HAP-1 (cell line): ENCODE results near the gene RMC1.
"Not testable (repeated sequence)": the region's sequence is repeated elsewhere in the genome, so short reads cannot be mapped to it uniquely, and the experiment has no call there.

Source experiments
- DNase-seq, 2 experiments: peaks; one replicate each; pipeline ENCODE4 v3.0.0-alpha.2; 2016 to 2020; ENCODE audit warnings: low spot score in 2 of 2
- H3K27me3 ChIP-seq: fragments of 250-450 bp; sonication (Bioruptor Pico); 2 replicates; pipeline ENCODE4 v1.5.1; 2020; ENCODE audit warnings: low read depth, mild to moderate bottlenecking, moderate library complexity
- H3K36me3 ChIP-seq: fragments of 250-450 bp; sonication (Bioruptor Pico); replicated peaks from 2 replicates; pipeline ENCODE4 v1.5.1; 2020; ENCODE audit warnings: mild to moderate bottlenecking
- H3K4me1 ChIP-seq: fragments of 250-450 bp; sonication (Bioruptor Pico); 2 replicates; pipeline ENCODE4 v1.5.1; 2020; ENCODE audit warnings: mild to moderate bottlenecking
- H3K4me3 ChIP-seq: fragments of 250-450 bp; sonication (Bioruptor Pico); 2 replicates; pipeline ENCODE4 v1.5.1; 2020; ENCODE audit warnings: mild to moderate bottlenecking, moderate library complexity
- H3K9me3 ChIP-seq: fragments of 250-450 bp; sonication (Bioruptor Pico); 2 replicates; pipeline ENCODE4 v1.5.1; 2020; ENCODE audit warnings: mild to moderate bottlenecking, moderate library complexity
- in situ Hi-C: fragments of 300-500 bp; cut with MboI; formaldehyde crosslinking; loops from 3 replicates; pipeline ENCODE4 v1.14.3; 2020; ENCODE audit warnings: low sequenced_read_pairs, inconsistent platforms, mixed read lengths

RMC1 gene

DNA sequence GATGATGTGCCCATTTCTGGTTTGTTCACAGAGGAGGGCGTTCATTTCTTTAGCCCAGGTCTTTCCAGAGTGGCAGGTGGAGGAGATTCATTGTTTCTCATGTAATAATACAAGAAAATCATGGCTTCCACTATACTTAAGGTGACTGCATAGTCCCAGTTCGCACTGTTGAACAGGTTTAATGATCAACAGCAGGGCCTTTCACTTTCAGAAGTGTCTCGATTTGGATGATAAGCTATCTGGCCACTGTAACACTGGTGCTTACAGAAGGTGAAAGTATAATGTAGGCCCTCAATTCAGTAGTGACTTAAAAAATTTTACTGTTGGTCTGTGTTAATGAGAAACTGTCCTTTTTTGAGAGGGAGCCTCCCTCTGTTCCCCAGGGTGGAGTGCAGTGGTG lies 1.4 kb downstream of the RMC1 start:
- no peaks in the 10 kb centered on the region for H3K9me3 ChIP-seq
- no peaks in the 10 kb centered on the region for H3K27me3 ChIP-seq
- H3K36me3 ChIP-seq: peaks cover 25% of the 10 kb centered on the region
- H3K4me1 ChIP-seq: peaks cover 13% of the 10 kb centered on the region
- no peak for DNase-seq
- in situ Hi-C loops: loop anchor here (25.0 kb wide), 1 partner anchor 608 kb away; no protein-coding TSS in a partner anchor
- peak overlapping the region; percentile 52; the same call in 1 of the 2 replicates for H3K4me3 ChIP-seq

DNA sequence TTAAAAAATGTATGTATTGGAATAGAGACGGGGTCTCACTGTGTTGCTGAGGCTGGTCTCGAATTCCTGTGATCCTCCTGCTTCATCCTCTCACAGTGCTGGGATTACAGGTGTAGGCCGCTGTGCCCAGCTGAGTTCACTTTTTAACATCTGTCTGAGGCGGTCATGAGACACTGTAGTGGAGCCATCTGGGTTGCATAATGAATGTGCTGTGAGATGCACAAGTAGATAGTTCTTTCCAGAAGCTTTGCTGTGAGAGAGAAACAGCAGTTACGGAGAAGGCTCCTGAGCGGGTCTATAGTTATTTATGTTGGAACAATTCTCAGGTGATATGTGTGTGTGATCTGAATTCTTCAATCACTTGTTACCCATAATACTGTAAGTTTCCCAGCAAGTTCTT lies 3.1 kb downstream of the RMC1 start:
- Histone ChIP-seq H3K4me1 (peaks cover 13% of the 10 kb centered on the region), H3K27me3 (no peaks in the 10 kb centered on the region), H3K36me3 (peaks cover 35% of the 10 kb centered on the region), H3K4me3 (no peak overlapping the region), H3K9me3 (no peaks in the 10 kb centered on the region)
- DNase-seq: no peak
- in situ Hi-C loops: loop anchor here (25.0 kb wide), 1 partner anchor 606 kb away; no protein-coding TSS in a partner anchor

DNA sequence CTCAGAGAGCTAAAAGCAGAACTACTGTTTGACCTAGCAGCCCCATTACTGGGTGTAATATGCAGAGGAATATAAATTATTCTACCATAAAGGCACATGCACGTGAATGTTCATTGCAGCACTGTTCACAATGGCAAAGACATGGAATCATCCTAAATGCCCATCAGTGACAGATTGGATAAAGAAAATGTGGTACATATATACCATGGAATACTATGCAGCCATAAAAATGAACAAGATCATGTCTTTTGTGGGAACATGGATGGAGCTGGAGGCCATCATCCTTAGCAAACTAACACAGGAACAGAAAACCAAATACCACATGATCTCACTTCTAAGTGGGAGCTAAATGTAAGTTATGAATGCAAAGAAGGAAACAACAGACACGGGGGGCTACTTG lies 7.6 kb downstream of the RMC1 start:
- in situ Hi-C loops: loop anchor here (10.0 to 25.0 kb wide), 2 partner anchors 304 to 601 kb away; no protein-coding TSS in a partner anchor
- H3K9me3 ChIP-seq: not testable (repeated sequence)

DNA sequence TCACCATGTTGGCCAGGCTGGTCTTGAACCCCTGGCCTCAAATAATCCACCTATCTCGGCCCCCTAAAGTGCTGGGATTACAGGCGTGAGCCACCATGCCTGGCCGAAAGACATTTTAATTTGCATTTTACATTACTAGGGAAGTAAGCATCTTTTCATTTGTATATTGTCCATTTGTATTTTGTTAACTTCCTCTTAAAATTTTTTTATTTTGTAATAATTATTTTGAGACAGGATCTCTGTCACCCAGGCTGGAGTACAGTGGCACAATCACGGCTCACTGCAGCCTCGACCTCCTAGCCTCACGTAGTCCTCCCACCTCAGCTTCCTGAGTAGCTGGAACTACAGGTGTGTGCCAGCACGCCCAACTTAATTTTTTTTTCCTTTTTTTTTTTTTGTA lies 8.9 kb downstream of the RMC1 start:
- not testable (repeated sequence) for H3K4me1 ChIP-seq, H3K27me3 ChIP-seq, H3K4me3 ChIP-seq, DNase-seq, H3K9me3 ChIP-seq
- H3K36me3 ChIP-seq: peaks cover 43% of the 10 kb centered on the region
- in situ Hi-C loops: loop anchor here (10.0 to 25.0 kb wide), 2 partner anchors 303 to 600 kb away; no protein-coding TSS in a partner anchor

More for the DNA sequence above, 7.6 kb downstream of the RMC1 start:
- H3K4me3 ChIP-seq, H3K27me3 ChIP-seq, H3K4me1 ChIP-seq, DNase-seq: not testable (repeated sequence)
- H3K36me3 ChIP-seq: peaks cover 38% of the 10 kb centered on the region

- no peaks in the 10 kb centered on the region for H3K27me3 ChIP-seq
- in situ Hi-C loops: loop anchor here (10.0 to 25.0 kb wide), 2 partner anchors 302 to 600 kb away; no protein-coding TSS in a partner anchor
- no peak overlapping the region for H3K4me3 ChIP-seq
- DNase-seq: no peak
- H3K36me3 ChIP-seq: peaks cover 39% of the 10 kb centered on the region
- H3K9me3 ChIP-seq: no peaks in the 10 kb centered on the region
- H3K4me1 ChIP-seq: no peaks in the 10 kb centered on the region
These were observed 9.3 kb downstream of the RMC1 start for GRCh38 chr18:23512641-23513040.

DNA sequence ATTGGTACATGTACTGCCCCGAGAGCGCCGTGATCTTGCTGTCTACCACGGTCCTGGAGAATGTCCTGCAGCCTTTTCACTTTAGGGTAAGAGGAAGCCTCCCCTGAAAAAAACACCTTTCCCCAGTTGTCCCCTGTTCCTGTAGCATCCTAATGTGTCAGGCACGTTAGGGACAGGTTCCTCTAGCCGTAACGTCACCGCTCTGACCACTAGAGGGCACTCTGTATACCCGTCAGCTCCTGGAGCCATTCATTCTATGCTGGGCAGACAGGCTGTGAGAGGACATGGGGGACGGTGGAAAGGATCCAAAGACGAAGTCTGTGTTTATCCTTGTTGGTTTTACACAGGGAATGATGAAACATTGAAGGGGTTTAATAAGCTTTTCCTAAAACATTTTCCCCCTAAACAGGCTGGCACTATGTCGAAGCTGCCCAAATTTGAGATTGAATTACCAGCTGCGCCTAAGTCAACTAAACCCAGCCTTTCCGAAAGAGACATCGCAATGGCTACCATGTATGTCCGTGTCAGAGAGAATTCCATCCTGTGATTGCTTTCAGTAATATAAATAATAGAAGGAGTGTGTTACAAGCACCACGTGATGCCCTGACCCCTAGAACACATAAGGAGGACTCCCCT lies 12.7 kb downstream of the RMC1 start:
- H3K27me3 ChIP-seq: no peaks in the 10 kb centered on the region
- H3K4me1 ChIP-seq: no peaks in the 10 kb centered on the region
- in situ Hi-C loops: loop anchor here (10.0 to 25.0 kb wide), 2 partner anchors 299 to 596 kb away; no protein-coding TSS in a partner anchor
- peaks cover 28% of the 10 kb centered on the region for H3K36me3 ChIP-seq
- DNase-seq: peak; percentile 64 to 84
- no peaks in the 10 kb centered on the region for H3K9me3 ChIP-seq
- no peak overlapping the region for H3K4me3 ChIP-seq

DNA sequence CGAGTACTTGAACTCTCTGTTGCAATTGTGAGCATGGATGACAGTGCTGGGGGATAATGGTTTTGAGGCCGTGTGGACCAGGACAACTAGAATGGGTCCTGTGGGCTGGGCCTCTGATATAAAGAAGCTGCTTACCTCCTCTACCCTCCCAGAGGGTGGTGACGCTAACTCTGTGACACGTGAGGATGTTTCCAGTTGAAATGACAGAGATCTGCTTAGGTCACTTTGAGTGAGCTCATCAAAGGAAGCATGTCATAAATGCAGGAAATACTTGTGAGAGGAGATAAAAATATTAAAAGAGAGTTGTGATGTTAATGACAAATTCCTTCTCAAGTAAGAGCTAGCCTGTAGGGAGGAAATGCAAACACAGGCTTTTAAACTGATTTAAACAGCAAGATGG lies 16.4 kb downstream of the RMC1 start:
- no peak for DNase-seq
- Histone ChIP-seq H3K4me3 (no peak overlapping the region), H3K36me3 (peaks cover 45% of the 10 kb centered on the region), H3K4me1 (no peaks in the 10 kb centered on the region), H3K27me3 (no peaks in the 10 kb centered on the region), H3K9me3 (no peaks in the 10 kb centered on the region)
- in situ Hi-C loops: loop anchor here (10.0 to 25.0 kb wide), 2 partner anchors 295 to 593 kb away; no protein-coding TSS in a partner anchor

DNA sequence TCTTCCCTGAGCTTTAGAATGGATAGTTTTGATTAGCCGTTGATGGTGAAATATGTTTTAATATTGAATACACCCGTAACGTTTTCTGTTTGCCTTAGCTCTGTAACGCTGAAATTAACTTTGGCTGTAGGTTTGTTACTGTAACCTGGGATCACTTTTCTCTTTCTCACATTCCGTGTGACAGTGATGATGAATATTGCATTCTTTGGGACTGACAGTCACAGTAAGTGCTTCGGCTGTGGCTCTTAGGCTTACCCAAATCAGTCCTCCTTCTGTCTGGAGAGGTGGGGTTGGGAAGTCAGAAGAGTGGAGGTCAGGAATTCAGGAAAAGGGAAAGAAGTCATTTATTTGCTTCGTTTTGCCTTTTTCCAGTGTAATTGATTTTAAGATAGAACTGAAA lies 18.0 kb downstream of the RMC1 start:
- H3K9me3 ChIP-seq: no peaks in the 10 kb centered on the region
- H3K4me1 ChIP-seq: no peaks in the 10 kb centered on the region
- no peak overlapping the region for H3K4me3 ChIP-seq
- in situ Hi-C loops: loop anchor here (25.0 kb wide), 1 partner anchor 591 kb away; no protein-coding TSS in a partner anchor
- no peaks in the 10 kb centered on the region for H3K27me3 ChIP-seq
- peaks cover 45% of the 10 kb centered on the region for H3K36me3 ChIP-seq
- no peak for DNase-seq

- Histone ChIP-seq H3K4me1 (no peaks in the 10 kb centered on the region), H3K9me3 (no peaks in the 10 kb centered on the region), H3K36me3 (peaks cover 50% of the 10 kb centered on the region), H3K27me3 (no peaks in the 10 kb centered on the region), H3K4me3 (no peak overlapping the region)
- in situ Hi-C loops: loop anchor here (25.0 kb wide), 1 partner anchor 590 kb away; no protein-coding TSS in a partner anchor
- DNase-seq: no peak
These were observed 18.6 kb downstream of the RMC1 start for GRCh38 chr18:23521907-23522306.

DNA sequence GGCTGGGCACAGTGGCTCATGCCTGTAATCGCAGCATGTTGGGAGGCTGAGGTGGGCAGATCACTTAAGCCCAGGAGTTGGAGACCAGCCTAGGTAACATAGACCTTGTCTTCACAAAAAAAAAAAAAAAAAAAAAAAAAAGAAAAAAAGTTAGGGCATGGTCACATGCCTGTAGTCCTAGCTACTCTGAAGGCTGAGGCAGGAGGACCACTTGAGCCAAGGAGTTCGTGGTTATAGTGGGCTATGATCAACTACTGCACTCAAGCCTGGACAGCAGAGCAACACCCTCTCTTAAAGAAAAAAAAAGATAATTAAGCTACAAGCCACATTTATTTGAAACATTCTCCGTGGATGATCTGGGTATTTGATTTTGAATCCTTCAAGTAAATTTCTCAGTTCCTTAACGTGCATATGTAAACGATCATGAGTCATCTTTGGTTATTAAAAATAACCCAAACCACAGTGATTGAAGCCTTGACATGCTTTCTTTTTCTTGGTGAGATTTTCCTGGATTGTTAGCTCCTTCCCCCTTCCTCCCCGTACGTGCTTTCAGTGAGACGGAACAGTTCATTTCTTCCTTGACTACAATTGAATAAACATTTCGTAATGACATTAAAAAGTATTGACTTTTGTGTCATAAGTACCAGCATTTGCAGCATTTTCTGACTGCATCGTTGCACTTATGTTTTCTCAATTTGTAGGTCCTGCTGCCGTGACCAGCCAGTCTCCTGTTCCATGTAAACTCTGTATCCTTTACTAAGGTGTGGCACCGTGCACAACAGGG lies 20.3 kb downstream of the RMC1 start:
- no peak for DNase-seq
- in situ Hi-C loops: loop anchor here (25.0 kb wide), 1 partner anchor 589 kb away; no protein-coding TSS in a partner anchor
- no peak overlapping the region for H3K4me3 ChIP-seq
- peaks cover 55% of the 10 kb centered on the region for H3K36me3 ChIP-seq
- H3K9me3 ChIP-seq: no peaks in the 10 kb centered on the region
- H3K4me1 ChIP-seq: no peaks in the 10 kb centered on the region
- H3K27me3 ChIP-seq: no peaks in the 10 kb centered on the region

DNA sequence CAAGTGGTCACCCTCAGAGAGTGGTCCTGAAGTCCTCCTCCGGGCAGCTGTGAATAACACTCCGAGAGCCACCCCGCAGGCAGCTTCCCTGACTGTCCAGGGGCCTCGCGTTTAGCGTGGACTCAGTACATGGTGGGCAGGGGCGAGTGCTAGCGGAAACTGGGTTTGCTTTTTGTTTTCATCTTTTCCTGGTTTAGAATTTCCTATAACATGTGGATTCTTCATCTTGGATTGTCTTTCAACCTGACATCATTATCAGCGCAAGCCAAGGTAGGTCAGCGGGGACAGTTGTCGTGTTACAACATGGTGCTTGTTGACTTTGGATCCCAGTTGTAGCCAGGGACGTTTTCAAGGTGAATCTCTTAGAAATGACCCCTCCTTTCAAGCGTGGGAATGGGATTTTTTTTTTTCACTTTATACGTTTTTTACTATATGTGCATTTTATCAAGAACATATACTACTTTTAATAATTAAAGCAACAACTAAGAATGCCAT lies 20.9 kb downstream of the RMC1 start:
- in situ Hi-C loops: loop anchor here (25.0 kb wide), 1 partner anchor 588 kb away; no protein-coding TSS in a partner anchor
- H3K36me3 ChIP-seq: peaks cover 55% of the 10 kb centered on the region
- no peak overlapping the region for H3K4me3 ChIP-seq
- no peaks in the 10 kb centered on the region for H3K4me1 ChIP-seq
- DNase-seq: no peak
- no peaks in the 10 kb centered on the region for H3K9me3 ChIP-seq
- no peaks in the 10 kb centered on the region for H3K27me3 ChIP-seq

GRCh38 chr18:23526501-23527063 lies 23.3 kb downstream of the RMC1 start:
- in situ Hi-C loops: no loop called here
- Histone ChIP-seq H3K9me3 (no peaks in the 10 kb centered on the region), H3K4me1 (no peaks in the 10 kb centered on the region), H3K36me3 (peaks cover 69% of the 10 kb centered on the region), H3K27me3 (no peaks in the 10 kb centered on the region), H3K4me3 (no peak overlapping the region)
- no peak for DNase-seq

DNA sequence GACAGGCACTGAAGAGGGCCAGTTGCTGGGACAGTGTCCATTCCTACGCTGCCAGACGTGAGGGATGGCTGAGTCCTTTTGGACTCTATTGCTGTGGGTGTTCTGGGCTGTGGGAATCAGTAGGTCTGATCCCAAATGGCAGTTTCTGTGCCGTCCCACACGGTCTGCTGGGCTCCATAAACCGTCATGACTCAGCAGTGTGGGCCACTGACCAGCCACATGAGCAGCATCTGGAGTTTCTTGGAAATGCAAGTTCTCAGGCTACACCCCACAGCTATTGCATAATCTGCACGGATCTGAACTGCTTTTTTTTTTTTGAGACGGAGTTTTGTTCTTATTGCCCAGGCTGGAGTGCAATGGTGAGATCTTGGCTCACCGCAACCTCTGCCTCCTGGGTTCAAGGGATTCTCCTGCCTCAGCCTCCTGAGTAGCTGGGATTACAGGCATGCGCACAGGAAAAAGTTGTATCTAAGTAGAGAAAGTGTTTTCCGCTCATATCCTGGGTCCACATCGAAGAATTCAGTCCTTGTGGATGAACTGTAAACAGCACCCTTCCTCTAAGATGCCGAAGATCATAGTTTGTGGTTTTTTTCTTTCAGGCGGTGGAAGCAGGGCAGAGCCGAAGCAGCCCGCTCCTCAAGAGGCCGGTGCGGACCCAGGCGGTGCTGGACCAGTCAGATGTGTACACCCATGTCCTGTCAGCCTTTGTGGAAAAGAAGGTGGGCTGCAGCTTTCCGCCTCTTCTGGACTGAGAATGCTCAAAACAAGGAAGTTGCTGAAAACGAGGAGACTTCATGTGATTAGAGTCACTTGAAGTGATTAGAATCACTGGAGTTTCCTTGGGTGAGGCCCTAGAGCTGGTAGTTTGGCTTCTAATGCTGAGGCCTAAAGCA lies 25.5 kb downstream of the RMC1 start:
- Histone ChIP-seq H3K4me3 (no peak overlapping the region), H3K4me1 (no peaks in the 10 kb centered on the region), H3K36me3 (peaks cover 75% of the 10 kb centered on the region), H3K27me3 (no peaks in the 10 kb centered on the region), H3K9me3 (no peaks in the 10 kb centered on the region)
- no peak for DNase-seq
- in situ Hi-C loops: no loop called here
